Measurements from ENCODE around the gene NPTN.

The NPTN gene

DNA sequence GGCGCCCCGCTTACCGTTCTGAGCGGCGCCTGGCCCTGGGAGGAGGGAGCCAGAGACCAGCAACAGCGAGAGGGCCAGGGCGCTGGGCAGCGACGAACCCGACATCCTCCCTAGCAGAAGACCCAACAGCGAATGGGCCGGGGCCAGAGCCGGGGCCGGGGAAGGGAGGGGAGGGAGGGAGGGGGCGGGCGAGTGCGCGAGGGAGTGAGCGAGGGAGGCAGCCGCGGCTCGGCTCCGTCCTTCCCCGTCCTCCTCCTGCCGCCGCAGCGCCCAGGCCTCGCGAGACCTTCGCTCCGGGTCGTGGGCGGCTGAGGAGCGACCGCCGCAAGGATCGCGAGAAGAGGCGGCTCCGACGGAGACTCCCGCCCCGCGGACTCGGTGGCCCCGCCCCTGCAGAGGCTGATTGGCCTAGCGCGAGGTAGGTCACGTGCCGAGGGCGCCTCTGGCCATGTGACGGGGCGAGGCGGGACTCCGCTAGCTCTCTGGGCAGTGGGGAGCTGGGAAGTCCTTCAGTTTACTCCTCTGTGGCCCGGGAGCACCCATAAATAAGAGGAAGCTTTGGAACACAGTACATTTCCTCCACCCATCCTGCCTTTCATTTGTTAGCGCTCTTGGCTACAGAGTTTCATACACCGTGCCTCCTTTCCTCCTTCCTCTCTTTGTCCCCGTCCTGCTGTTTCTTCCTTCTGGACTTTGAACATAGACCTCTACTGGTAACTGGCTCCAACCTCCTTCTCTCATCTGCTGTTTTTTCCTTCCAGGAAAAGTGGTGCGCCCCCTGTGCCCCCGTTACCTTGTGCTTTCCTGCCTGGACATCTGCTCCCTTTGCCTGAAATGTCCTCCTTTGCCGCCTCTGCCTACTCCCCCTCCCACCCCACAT, at the start of gene NPTN:
NPTN (minus strand) TSS at position 279 of the 880 bp plus-strand sequence; CDS start at position 105, 174 bp downstream.
- Mint-ChIP-seq H3K27me3 (ENCODE audit: low read depth) (peaks cover 23% of the 10 kb centered on the region), H3K4me3 (peak within 1 kb of the TSS; percentile 88), H3K4me1 (ENCODE audit: low read depth) (peaks cover 41% of the 10 kb centered on the region), H3K36me3 (ENCODE audit: low read depth) (peaks cover 1% of the 10 kb centered on the region), H3K9me3 (no peaks in the 10 kb centered on the region), H3K27ac (peak within 1 kb of the TSS; percentile 70)

GRCh38 chr15:73682600-73683090, 49.5 kb upstream of the NPTN start:
- Mint-ChIP-seq H3K4me3 (no peak overlapping the region), H3K27ac (no peak overlapping the region), H3K4me1 (ENCODE audit: low read depth) (peaks cover 11% of the 10 kb centered on the region), H3K9me3 (no peaks in the 10 kb centered on the region), H3K27me3 (ENCODE audit: low read depth) (peaks cover 70% of the 10 kb centered on the region), H3K36me3 (ENCODE audit: low read depth) (no peaks in the 10 kb centered on the region)

- no peak overlapping the region for H3K4me3 Mint-ChIP-seq
- H3K36me3 Mint-ChIP-seq (ENCODE audit: low read depth): no peaks in the 10 kb centered on the region
- H3K27me3 Mint-ChIP-seq (ENCODE audit: low read depth): peaks cover 66% of the 10 kb centered on the region
- no peak overlapping the region for H3K27ac Mint-ChIP-seq
- peaks cover 11% of the 10 kb centered on the region for H3K4me1 Mint-ChIP-seq (ENCODE audit: low read depth)
- H3K9me3 Mint-ChIP-seq: no peaks in the 10 kb centered on the region
Observed at GRCh38 chr15:73681856-73682599, 48.8 kb upstream of the NPTN start.

GRCh38 chr15:73681063-73681462, 47.9 kb upstream of the NPTN start:
- Mint-ChIP-seq H3K9me3 (no peaks in the 10 kb centered on the region), H3K4me3 (no peak overlapping the region), H3K27ac (no peak overlapping the region), H3K4me1 (ENCODE audit: low read depth) (peaks cover 11% of the 10 kb centered on the region), H3K36me3 (ENCODE audit: low read depth) (no peaks in the 10 kb centered on the region), H3K27me3 (ENCODE audit: low read depth) (peaks cover 57% of the 10 kb centered on the region)

GRCh38 chr15:73680549-73680948, 47.4 kb upstream of the NPTN start:
- Mint-ChIP-seq H3K4me1 (ENCODE audit: low read depth) (peaks cover 10% of the 10 kb centered on the region), H3K9me3 (no peaks in the 10 kb centered on the region), H3K27ac (no peak overlapping the region), H3K27me3 (ENCODE audit: low read depth) (peaks cover 52% of the 10 kb centered on the region), H3K36me3 (ENCODE audit: low read depth) (no peaks in the 10 kb centered on the region), H3K4me3 (no peak overlapping the region)

DNA sequence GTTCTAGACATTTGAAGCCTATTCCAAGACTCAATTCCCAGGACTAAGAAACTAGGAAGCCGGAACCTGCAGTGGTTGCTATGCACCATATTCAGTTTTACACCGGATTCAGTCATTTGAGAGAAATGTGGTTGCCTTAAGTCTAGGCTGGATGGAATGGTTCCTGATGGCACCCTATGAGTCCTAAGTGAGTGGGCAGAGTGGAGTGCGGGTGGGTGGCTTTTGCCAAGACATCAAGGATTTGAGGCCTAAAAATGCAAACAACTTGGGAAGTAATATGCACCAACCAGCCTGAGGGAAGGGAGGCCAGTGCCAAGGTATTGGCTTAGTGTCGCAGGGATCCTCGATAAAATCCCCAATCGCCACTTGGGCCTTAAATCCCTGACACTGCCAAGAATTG, 46.8 kb upstream of the NPTN start:
- Mint-ChIP-seq H3K4me3 (no peak overlapping the region), H3K36me3 (ENCODE audit: low read depth) (no peaks in the 10 kb centered on the region), H3K9me3 (no peaks in the 10 kb centered on the region), H3K4me1 (ENCODE audit: low read depth) (peaks cover 8% of the 10 kb centered on the region), H3K27ac (no peak overlapping the region), H3K27me3 (ENCODE audit: low read depth) (peaks cover 46% of the 10 kb centered on the region)

DNA sequence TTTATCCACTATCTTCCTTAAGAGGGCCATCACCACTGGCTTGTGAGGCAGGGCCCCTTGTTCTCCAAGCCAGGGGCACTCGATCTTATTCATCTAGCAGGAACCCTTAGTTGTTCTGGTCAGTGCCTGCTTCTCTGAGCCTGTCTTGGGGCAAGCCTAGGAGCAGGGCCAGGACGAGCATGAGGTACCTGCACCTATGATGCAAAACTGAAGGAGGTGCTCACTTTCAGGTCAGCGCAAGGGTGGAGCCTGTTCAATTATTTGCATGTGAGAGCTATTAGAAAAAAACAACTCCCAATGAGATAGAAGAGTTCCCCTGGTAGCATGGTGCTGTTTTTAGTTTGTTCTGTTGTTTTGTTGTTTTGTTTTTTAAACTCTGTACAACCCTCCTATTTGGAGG, 46.0 kb upstream of the NPTN start:
- H3K4me1 Mint-ChIP-seq (ENCODE audit: low read depth): peaks cover 8% of the 10 kb centered on the region
- H3K36me3 Mint-ChIP-seq (ENCODE audit: low read depth): no peaks in the 10 kb centered on the region
- H3K27me3 Mint-ChIP-seq (ENCODE audit: low read depth): peaks cover 42% of the 10 kb centered on the region
- no peaks in the 10 kb centered on the region for H3K9me3 Mint-ChIP-seq
- H3K27ac Mint-ChIP-seq: no peak overlapping the region
- H3K4me3 Mint-ChIP-seq: no peak overlapping the region

DNA sequence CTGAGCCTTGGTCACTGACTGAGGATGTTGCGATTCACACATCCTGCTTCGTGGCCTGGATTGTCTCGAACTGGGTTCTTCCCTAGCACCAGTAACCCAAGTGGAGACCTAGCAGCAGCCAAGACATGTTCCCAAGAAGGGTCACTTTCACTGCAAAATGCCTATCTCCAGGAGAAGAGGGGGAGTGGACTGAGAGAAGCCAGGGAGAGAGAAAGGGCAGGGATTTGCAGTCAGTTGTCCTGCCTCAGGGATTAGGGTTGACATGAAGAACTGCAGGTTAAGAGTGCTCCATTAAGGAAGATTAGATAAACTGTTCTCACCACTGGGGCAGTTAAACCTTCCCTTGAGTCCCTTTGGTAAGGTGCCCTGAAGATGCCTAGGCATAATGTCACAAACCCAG, 45.3 kb upstream of the NPTN start:
- H3K27ac Mint-ChIP-seq: peak overlapping the region; percentile 73
- peaks cover 6% of the 10 kb centered on the region for H3K4me1 Mint-ChIP-seq (ENCODE audit: low read depth)
- no peak overlapping the region for H3K4me3 Mint-ChIP-seq
- no peaks in the 10 kb centered on the region for H3K36me3 Mint-ChIP-seq (ENCODE audit: low read depth)
- peaks cover 43% of the 10 kb centered on the region for H3K27me3 Mint-ChIP-seq (ENCODE audit: low read depth)
- H3K9me3 Mint-ChIP-seq: no peaks in the 10 kb centered on the region

DNA sequence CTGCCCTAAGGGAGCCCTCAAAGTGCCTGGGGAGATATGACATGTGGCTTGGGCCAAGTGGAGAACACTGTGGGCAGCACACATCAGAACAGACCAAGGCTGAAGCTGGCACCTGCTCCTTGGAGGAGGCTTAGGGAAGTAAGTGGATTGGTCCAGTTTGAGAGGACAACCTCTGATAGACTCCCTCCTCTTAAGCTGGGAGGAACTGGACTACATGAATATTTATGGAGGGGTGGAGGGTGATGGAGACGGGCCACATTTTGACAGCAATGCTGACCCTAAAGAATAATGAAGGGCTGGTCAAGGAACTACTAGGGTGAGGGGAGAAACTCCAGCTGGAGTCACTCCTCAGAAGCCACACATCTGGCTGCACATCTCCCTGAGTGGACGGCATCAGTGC, 44.5 kb upstream of the NPTN start:
- H3K4me3 Mint-ChIP-seq: no peak overlapping the region
- H3K9me3 Mint-ChIP-seq: no peaks in the 10 kb centered on the region
- peaks cover 6% of the 10 kb centered on the region for H3K4me1 Mint-ChIP-seq (ENCODE audit: low read depth)
- peaks cover 42% of the 10 kb centered on the region for H3K27me3 Mint-ChIP-seq (ENCODE audit: low read depth)
- H3K36me3 Mint-ChIP-seq (ENCODE audit: low read depth): no peaks in the 10 kb centered on the region
- H3K27ac Mint-ChIP-seq: no peak overlapping the region

DNA sequence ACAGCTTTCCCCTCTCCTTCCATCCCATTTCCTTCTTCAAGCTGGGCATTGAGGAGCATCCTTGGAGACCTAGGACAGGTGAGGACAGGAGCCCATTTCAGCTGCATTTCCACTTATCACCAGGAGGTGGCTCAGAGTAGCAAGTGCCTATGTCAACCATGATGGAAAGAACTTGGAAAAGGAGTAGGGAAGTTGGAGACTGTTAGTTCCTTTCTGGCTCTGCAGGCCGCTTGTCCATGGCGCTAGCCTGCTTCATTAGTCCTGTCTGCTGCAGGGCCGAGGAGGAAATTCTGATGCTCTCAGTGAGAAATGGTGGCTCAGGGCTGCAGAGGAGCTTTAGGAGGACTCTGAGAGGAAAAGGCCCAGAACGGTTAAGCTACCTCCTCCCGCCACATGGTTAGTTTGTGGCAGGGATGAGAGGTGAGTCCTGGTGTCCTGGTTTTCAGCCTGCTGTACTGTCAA, 44.0 kb upstream of the NPTN start:
- H3K36me3 Mint-ChIP-seq (ENCODE audit: low read depth): no peaks in the 10 kb centered on the region
- H3K27me3 Mint-ChIP-seq (ENCODE audit: low read depth): peaks cover 36% of the 10 kb centered on the region
- no peak overlapping the region for H3K4me3 Mint-ChIP-seq
- peaks cover 6% of the 10 kb centered on the region for H3K4me1 Mint-ChIP-seq (ENCODE audit: low read depth)
- H3K9me3 Mint-ChIP-seq: no peaks in the 10 kb centered on the region
- no peak overlapping the region for H3K27ac Mint-ChIP-seq

DNA sequence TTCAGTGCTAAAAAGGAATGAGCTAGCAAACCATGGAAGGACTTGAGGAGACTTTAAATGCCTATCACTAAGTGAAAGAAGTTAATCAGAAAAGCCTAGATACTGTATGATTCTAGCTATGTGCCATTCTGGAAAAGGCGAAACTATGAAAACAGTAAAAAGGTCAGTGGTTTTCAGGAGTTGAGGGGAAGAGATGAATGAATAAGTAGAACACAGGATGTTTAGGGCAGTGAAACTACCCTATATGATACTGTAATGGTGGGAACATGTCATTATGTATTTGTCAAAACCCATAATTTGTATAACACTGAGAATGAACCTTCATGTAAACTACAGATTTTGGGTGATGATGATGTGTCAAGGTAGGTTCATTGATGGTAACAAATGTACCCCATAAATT, 41.4 kb upstream of the NPTN start:
- H3K4me1 Mint-ChIP-seq (ENCODE audit: low read depth): peaks cover 6% of the 10 kb centered on the region
- no peaks in the 10 kb centered on the region for H3K36me3 Mint-ChIP-seq (ENCODE audit: low read depth)
- H3K27ac Mint-ChIP-seq: no peak overlapping the region
- H3K27me3 Mint-ChIP-seq (ENCODE audit: low read depth): peaks cover 25% of the 10 kb centered on the region
- no peak overlapping the region for H3K4me3 Mint-ChIP-seq
- H3K9me3 Mint-ChIP-seq: no peaks in the 10 kb centered on the region

DNA sequence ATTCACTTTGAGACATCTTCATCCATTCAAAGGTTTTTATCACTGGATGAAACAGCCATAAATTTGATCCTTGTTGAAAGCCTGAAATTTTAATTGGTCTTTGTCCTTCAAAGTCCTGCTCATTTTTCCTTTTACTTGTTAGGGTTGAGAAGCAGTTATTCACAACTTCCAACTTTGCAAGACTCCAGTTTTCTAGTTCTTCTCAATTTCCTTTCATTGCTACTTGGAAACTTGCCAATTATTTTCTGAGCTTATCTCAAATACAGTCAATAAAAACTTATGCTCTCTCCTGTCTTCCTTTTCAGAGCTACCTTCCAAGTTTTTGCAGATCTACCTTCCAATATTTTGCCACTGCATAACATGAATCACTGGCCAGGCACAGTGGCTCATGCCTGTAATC, 27.3 kb upstream of the NPTN start:
- Mint-ChIP-seq H3K27me3 (ENCODE audit: low read depth) (peaks cover 48% of the 10 kb centered on the region), H3K9me3 (no peaks in the 10 kb centered on the region), H3K27ac (no peak overlapping the region), H3K4me3 (no peak overlapping the region), H3K36me3 (ENCODE audit: low read depth) (no peaks in the 10 kb centered on the region), H3K4me1 (ENCODE audit: low read depth) (peaks cover 6% of the 10 kb centered on the region)

DNA sequence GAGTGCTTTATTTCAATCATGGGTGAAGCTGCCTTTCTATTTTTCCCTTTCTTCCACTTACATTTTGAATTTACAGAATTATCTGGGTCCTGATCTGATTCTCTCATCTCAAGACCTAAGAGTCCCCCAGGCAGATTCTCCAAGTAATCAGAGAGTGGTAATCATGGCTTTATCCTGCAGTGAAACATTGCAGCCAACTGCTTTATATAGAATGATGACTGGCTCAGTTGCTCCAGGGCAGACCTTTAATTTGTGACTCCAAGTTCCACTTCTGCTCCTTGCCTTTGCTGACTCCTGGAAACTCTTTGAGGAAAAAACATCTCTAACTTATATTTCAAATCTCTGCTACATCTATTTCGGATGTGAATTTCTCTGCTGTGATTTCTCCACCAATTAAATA, 25.5 kb upstream of the NPTN start:
- Mint-ChIP-seq H3K4me1 (ENCODE audit: low read depth) (peaks cover 6% of the 10 kb centered on the region), H3K4me3 (no peak overlapping the region)

DNA sequence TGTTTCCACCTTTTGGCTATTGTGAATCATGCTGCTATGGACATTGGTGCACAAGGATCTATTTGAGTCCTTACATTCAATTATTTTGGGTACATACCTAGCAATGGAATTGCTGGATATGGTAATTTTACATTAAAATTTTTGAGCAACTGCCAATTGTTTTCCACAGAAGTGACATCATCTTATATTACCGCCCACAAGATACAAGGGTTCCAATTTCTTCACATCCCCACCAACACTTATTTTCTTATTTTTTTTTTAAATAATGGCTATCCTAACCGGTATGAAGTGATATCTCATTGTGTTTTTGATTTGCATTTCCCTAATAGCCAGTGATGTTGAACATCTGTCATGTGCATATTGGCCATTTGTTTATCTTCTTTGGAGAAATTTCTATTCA, 22.5 kb upstream of the NPTN start:
- H3K4me1 Mint-ChIP-seq (ENCODE audit: low read depth): peaks cover 8% of the 10 kb centered on the region
- no peak overlapping the region for H3K27ac Mint-ChIP-seq
- no peaks in the 10 kb centered on the region for H3K36me3 Mint-ChIP-seq (ENCODE audit: low read depth)
- H3K9me3 Mint-ChIP-seq: no peaks in the 10 kb centered on the region
- H3K4me3 Mint-ChIP-seq: no peak overlapping the region
- H3K27me3 Mint-ChIP-seq (ENCODE audit: low read depth): peaks cover 26% of the 10 kb centered on the region

More for the DNA sequence above, 25.5 kb upstream of the NPTN start:
- no peak overlapping the region for H3K27ac Mint-ChIP-seq
- H3K27me3 Mint-ChIP-seq (ENCODE audit: low read depth): peaks cover 50% of the 10 kb centered on the region
- no peaks in the 10 kb centered on the region for H3K9me3 Mint-ChIP-seq
- no peaks in the 10 kb centered on the region for H3K36me3 Mint-ChIP-seq (ENCODE audit: low read depth)

DNA sequence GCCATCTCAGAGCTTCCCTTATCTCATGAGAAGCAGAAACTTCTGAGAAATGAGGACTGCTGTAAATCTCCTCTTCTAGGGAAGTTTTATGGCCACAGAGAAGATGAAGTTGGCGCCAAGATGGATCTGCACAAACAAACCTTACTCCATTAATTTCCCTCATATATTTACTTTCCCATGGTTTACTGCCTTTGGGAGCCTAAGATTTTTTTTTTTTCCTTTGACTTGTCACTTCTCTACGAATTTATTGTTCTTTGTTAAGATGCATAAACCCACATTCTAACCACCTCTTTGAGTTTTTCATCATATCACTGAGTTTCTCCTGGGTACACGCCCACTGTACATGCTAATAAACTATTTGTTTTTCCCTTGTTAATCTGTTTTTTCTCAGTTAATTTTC, 21.5 kb upstream of the NPTN start:
- H3K27me3 Mint-ChIP-seq (ENCODE audit: low read depth): peaks cover 16% of the 10 kb centered on the region
- H3K9me3 Mint-ChIP-seq: no peaks in the 10 kb centered on the region
- H3K4me3 Mint-ChIP-seq: no peak overlapping the region
- no peak overlapping the region for H3K27ac Mint-ChIP-seq
- peaks cover 7% of the 10 kb centered on the region for H3K4me1 Mint-ChIP-seq (ENCODE audit: low read depth)
- H3K36me3 Mint-ChIP-seq (ENCODE audit: low read depth): no peaks in the 10 kb centered on the region
